T47D (cell line): Measurements from ENCODE around the gene AP3S2.
A peak's percentile ranks its signal among the peaks of the same experiment; 100 is the strongest.
"Not testable (repeated sequence)": the region's sequence is repeated elsewhere in the genome, so short reads cannot be mapped to it uniquely, and the experiment has no call there.

Source experiments
- DNase-seq, 2 experiments: peaks; one replicate each; pipeline versions ENCODE4 v3.0.0 to v3.0.0-alpha.2; 2011 to 2012; ENCODE audit warnings: low read depth in 1 of 2, low spot score in 1 of 2
- JUND ChIP-seq: IDR thresholded peaks from 2 replicates; pipeline ENCODE4 v1.6.1; 2012; ENCODE audit warnings: low read depth
- in situ Hi-C: cut with HindIII; loops from 2 replicates; pipeline ENCODE4 v1.10.0; 2016; ENCODE audit warnings: low sequenced_read_pairs, low pct_unique_long_range_greater_than_20kb

AP3S2 gene

GRCh38 chr15:89851673-89852341 lies 42.0 kb downstream of the AP3S2 start:
- in situ Hi-C loops, result no loop called here
- TF ChIP-seq JUND, result no peak
- DNase-seq, result no peak

DNA sequence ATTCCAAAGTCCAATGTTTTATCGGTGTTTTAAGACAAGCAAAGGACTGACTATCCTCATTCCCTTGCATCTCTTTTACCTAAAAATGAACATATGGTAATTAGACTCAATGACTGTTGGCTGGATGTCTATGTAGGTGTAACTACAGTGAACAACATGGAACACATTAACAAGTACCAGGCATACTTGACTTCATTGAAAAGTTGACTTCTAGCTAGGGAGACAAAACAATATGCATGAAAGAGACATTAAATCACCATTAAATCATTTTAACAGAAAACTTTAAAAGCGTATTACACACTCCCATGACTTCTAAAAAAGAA lies 44.9 kb downstream of the AP3S2 start:
- no peak for TF ChIP-seq JUND
- no peak for DNase-seq

GRCh38 chr15:89847101-89847500 lies 46.7 kb downstream of the AP3S2 start:
- DNase-seq, result no peak
- in situ Hi-C loops, result no loop called here
- no peak for TF ChIP-seq JUND

More for the DNA sequence above, 44.9 kb downstream of the AP3S2 start:
- in situ Hi-C loops, result no loop called here

GRCh38 chr15:89845305-89845893 lies 48.4 kb downstream of the AP3S2 start:
- in situ Hi-C loops, result no loop called here
- TF ChIP-seq JUND, result no peak
- peak in 1 of 2 experiments; percentile 62 for DNase-seq

DNA sequence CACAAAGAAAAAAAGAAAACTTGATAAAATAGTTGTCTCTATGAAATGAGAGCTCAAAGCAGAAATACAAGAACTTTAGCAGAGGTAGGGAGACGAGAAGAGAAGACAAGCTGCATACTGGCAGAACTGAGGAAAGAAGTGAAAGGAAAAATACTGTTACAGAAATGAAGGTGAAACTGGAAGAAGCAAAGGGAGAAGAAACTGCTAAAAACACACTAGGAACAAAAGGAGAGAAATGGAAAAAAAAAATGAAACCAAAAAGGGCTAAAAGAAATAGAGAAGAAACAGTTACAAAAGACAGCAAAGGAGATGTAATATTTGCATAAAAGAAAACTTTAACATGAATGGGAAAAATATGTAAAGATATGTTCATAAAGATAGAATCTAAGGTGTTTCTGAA lies 51.8 kb downstream of the AP3S2 start:
- no peak for DNase-seq
- no peak for TF ChIP-seq JUND
- in situ Hi-C loops, result no loop called here

GRCh38 chr15:89841306-89841705 lies 52.5 kb downstream of the AP3S2 start:
- no peak for TF ChIP-seq JUND
- no peak for DNase-seq
- in situ Hi-C loops, result no loop called here

DNA sequence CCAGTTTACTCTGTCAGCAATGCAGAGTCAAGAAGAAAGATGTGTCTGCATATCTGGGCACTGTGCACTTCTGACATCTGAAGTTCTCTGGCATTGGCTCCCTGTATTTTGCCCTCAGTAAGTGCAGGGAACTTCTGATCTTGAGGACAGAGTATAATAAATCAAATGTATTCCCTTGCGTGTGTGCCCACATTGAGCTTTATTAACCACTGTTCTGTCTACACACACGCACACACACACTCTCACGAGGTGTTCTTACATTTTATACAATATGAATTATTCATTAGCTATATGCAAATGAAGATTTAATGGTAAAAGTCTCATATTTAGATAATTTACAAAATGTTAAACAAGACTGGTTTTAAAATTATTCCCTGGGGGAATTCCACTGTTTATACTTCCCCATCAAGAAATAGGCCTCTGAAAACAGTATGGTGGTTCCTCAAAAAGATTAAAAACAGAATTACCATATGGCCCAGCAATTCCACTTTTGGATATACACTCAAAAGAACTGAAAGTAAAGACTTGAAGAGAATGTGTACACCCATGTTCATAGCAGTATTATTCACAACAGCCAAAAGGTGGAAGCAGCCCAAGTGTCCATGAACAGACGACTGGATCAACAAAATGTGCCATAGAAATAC lies 54.5 kb downstream of the AP3S2 start:
- no peak for DNase-seq
- no peak for TF ChIP-seq JUND
- in situ Hi-C loops, result no loop called here

DNA sequence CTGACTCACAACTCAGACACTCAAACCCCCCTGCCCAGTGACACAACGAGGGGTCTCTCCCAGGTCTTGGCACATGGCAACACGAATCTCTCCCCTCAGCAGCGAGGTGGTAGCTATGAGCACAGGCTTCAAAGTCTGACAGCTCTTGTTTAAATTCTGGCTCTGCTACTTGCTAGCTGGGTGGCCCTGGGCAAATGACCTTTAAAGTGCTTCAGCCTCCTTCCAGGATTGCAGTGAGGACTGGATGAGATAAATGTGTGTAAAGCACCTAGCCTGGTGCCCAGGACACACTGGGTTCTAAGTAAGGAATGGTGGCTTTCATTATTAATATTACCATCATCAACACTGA lies 56.0 kb downstream of the AP3S2 start:
- no peak for TF ChIP-seq JUND
- in situ Hi-C loops, result no loop called here
- DNase-seq, result peak in 1 of 2 experiments; percentile 33

DNA sequence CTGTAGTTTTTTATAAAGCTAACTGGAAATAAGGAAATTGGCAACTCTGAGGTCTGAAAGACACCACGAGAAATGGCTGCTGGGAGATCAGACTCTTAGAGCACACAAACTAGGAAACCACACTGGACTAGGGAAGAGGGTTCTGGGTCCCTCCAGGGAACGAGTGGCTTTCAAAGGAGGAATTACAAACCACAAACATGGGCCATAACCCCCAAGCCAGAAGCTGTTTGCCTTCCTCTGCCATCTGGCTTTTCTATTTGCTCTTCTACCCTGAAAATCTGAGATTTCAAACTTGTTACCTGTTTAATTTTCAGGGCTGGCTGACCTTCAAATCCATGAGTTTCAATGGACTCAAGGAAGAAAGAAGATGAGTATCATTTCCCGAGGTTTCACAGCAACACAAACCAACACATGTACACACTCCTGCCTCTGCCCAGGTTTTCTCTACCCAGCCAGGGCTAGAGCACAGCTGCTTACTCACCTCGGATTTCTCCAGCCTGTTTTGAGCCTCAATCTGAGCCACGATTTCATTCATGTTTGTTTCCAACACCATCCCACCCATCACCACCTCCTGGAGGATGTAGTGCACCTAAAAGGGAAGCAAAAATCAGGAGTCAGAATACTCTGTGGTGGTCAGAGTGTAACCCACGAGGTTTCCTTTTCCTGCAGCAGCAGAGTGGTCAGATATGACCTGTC lies 56.5 kb downstream of the AP3S2 start:
- in situ Hi-C loops, result no loop called here
- peak in 1 of 2 experiments; percentile 94 for DNase-seq
- no peak for TF ChIP-seq JUND

DNA sequence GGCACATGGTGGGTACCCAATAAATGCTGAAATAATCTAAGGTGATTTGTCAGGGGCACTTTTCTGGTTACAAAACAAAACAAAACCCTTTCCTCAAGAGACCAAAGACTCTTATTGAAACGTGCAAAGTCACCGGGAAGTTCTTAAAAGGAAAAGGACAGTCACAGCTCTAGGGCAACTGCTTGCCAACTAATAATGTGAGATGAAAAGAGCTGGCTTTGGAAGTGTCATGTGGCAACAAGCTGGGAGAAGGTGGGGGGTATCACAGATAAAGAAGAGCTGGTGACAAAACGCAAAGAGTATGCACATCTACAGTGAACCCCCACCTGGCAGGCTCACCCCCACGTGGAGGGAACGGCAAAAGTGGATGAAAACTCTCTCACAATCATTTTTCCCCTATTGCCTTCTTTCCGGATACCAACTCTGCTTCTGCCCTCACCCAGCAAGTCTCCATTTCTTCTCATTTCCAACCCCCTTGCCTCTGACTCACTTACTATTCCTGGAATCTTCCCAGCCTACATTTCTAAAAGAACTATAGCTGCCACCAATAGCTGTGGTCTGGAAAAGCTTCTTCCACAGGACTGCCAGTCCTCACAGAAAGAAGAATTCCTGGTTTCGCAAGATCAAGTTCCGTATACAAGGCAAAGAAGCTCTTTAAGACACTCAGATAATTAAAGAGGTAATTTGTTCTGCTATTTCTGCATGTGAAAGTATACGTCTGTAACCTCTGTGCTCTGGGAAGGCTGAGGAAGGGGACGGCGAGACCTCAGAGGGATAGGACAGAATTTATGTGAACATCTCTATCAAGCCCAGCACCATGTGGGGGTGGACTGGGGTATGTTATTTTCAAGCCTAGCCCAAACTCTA lies 57.3 kb downstream of the AP3S2 start:
- peak in 1 of 2 experiments; percentile 80 for DNase-seq
- in situ Hi-C loops, result no loop called here
- TF ChIP-seq JUND, result no peak

DNA sequence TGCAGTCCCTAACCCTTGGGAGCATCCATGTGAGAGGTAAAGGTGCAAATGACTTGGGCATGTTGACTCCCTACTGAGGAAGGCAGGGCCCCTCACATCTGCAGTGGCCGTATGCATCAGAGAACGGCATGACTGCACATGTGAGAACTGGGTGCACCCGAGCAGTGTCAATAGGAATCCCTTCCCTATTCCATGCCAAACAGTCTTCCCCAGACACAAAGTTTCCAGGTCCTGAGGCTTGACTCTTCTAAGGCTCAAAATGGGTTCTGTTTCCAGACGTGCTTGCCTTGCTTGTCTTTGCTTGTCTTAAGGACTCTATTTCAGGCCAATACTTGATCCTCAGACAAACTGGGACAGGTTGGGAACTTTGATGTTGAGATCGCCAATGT lies 58.6 kb downstream of the AP3S2 start:
- in situ Hi-C loops, result no loop called here
- no peak for TF ChIP-seq JUND
- DNase-seq, result no peak

DNA sequence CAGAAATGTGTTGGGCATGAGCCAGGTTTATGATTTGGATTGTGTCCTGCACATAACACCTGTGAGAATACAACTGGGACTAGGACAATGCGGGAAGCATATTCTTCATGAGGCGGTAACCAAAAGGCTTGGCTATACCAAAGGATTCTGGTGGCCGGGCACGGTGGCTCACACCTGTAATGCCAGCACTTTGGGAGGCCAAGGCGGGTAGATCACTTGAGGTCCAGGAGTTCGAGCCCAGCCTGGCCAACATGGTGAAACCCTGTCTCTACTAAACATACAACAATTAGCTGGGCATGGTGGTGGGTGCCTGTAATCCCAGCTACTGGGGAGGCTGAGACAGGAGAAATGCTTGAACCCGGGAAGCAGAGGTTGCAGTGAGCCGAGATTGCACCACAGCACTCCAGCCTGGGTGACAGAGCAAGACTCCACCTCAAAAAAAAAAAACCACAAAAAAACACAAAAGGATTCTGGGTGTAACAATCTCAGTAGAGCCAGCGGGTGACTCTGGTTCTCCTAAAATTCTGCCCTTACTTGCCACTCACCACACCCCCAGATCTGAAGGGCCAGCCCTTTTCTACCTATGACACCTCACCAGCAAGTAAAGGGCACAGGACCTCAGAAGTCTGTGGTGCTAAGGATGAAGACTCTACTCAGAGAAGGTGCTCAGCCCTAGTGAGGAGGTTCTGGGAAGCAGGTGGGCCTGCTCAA lies 59.2 kb downstream of the AP3S2 start:
- DNase-seq, in situ Hi-C loops: not testable (repeated sequence)
